Common myeloid progenitor, CD34-positive (primary cell): ENCODE results near the gene C1orf21.

Experiments
- CTCF ChIA-PET: fragments of 350-600 bp; sonication (Branson Sonifier 250); formaldehyde crosslinking; loops from one replicate; lab custom pipeline; 2021; ENCODE audit warnings: antibody characterized with exemption; lab: Charles Lee
- POLR2A ChIA-PET: fragments of 350-600 bp; sonication (Branson Sonifier 250); formaldehyde crosslinking; loops from one replicate; lab custom pipeline; 2021; ENCODE audit warnings: antibody characterized with exemption; lab: Charles Lee
- DNase-seq, 3 donors: peaks; one replicate each; pipeline versions ENCODE4 v3.0.0 to v3.0.0-alpha.2; 2013
- H3K27ac ChIP-seq, 2 experiments: 1 replicate in 1 of 2; 2 replicates in 1 of 2; pipeline ENCODE4 v1.7.0; 2013; ENCODE audit warnings: inconsistent platforms in 2 of 2, low read length in 2 of 2, mild to moderate bottlenecking in 2 of 2, low read depth in 1 of 2, moderate library complexity in 1 of 2; ENCODE audit not compliant: severe bottlenecking in 2 of 2, insufficient read depth in 1 of 2, poor library complexity in 1 of 2
- H3K27me3 ChIP-seq, 5 experiments: replicated peaks in 2 of 5; 1 replicate in 3 of 5; 2 replicates in 2 of 5; pipeline versions ENCODE4 v1.6.1 to v1.7.0; 2013; ENCODE audit warnings: low read length in 4 of 5, mild to moderate bottlenecking in 2 of 5, moderate library complexity in 2 of 5, inconsistent platforms in 1 of 5; ENCODE audit not compliant: insufficient read depth in 5 of 5, control insufficient read depth in 4 of 5
- H3K36me3 ChIP-seq, 4 experiments: 1 replicate in 2 of 4; 2 replicates in 2 of 4; pipeline versions ENCODE4 v1.6.1 to v1.7.0; 2013; ENCODE audit warnings: low read length in 3 of 4, control low read depth in 1 of 4, mild to moderate bottlenecking in 1 of 4; ENCODE audit not compliant: control insufficient read depth in 4 of 4, insufficient read depth in 4 of 4
- H3K4me1 ChIP-seq, 4 experiments: 1 replicate in 3 of 4; 2 replicates in 1 of 4; pipeline versions ENCODE4 v1.6.1 to v1.7.1; 2013; ENCODE audit warnings: low read length in 3 of 4, mild to moderate bottlenecking in 3 of 4, control low read depth in 1 of 4, inconsistent platforms in 1 of 4, moderate library complexity in 1 of 4; ENCODE audit not compliant: control insufficient read depth in 4 of 4, insufficient read depth in 4 of 4; ENCODE audit errors: control extremely low read depth in 1 of 4
- H3K4me3 ChIP-seq, 7 experiments: 1 replicate in 4 of 7; 2 replicates in 3 of 7; pipeline versions ENCODE4 v1.5.1 to v1.7.0; 2013; ENCODE audit warnings: mild to moderate bottlenecking in 7 of 7, low read length in 6 of 7, moderate library complexity in 6 of 7, inconsistent platforms in 2 of 7, low read depth in 2 of 7, control low read depth in 1 of 7; ENCODE audit not compliant: insufficient read depth in 4 of 7, control insufficient read depth in 1 of 7; ENCODE audit errors: extremely low read depth in 1 of 7
- H3K9me3 ChIP-seq, 5 experiments: 1 replicate in 4 of 5; 2 replicates in 1 of 5; pipeline versions ENCODE4 v1.6.1 to v1.7.1; 2013; ENCODE audit warnings: low read length in 4 of 5, mild to moderate bottlenecking in 2 of 5, inconsistent platforms in 1 of 5, low read depth in 1 of 5, moderate library complexity in 1 of 5; ENCODE audit not compliant: control insufficient read depth in 4 of 5, insufficient read depth in 2 of 5; ENCODE audit errors: control extremely low read depth in 1 of 5
- WGBS: methylation state at CpG from one replicate; pipeline ENCODE4 v1.1.5; 2013; ENCODE audit not compliant: insufficient coverage; 5-methylcytosine and 5-hydroxymethylcytosine counted together

C1orf21 gene

DNA sequence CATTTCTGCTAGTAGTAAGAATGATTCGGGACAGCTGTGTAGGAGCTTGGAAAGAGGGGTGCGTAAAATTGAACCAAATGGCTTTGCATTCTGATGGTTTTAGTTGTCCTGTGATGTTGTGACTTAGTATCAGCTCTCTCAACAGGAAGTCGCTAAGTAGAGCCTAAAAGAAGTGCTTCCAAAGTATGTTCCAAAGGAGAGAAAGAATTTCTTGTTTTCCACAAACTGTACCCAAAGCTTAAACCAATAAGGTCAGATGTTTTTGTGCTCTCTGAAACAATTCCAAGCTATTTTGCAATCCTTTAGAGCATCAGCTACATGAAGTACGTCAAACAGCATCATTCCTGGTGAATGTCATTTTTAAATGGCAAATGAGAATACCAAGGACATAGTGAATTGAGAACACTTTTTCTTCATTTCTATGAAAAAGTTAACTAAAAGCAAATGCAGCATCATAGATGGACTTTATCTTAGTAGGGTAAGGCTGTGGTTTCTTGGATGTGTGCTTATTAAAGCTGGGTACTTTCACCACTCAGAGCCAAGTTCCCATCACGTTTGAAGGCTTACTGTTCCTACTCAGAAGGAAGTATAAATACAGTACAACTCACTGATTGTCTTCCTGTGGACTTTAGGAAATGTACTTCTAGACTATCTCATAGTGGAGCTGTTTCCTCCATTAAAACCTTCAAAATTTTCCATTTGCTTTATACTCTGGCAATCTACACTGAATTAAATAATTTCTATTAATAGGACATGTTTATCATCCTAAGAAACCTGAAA lies 148.6 kb downstream of the C1orf21 start:
- no peak for DNase-seq
- POLR2A ChIA-PET: no interaction called here
- peaks cover 3 to 24% (median 7%) of the 10 kb centered on the region in 5 experiments for H3K9me3 ChIP-seq

DNA sequence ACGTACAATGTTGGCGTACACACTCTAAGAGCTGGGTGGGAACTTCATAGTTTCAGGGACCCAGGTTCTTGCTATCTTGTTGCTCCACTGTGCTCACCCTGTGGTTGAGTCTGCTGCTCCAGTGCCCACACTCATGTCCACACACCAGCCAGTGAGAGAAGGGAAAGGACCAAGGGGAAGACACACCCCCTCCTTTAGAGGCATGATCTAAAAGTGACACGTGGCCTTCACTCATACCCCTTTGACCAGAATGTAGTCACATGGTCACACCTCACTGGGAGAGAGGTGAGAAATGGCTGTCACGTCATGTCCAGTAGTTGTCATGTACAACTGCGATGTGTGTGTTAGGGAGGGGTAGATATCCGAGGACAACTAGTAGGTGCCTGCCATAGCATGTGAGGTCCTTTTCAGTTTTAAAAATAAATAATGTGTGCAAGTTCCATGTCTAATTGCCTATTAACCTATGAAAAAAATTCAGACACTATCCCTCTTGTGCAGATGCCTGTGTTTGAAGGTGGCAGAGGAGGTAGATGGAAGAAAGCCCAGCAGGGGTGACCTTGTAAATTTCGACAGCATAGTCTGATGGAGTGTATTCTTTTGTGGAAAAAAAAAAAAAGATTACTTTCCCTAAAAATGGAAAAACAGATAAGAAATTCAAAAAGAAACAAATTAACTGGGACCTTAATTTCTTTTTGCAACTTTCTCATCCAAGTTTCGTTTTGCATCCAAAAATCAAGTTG lies 149.6 kb downstream of the C1orf21 start:
- POLR2A ChIA-PET: no interaction called here
- no peak for DNase-seq
- no peak overlapping the region for H3K27ac ChIP-seq
- peaks cover 0 to 26% (median 5%) of the 10 kb centered on the region in 4 experiments for H3K36me3 ChIP-seq
- H3K4me3 ChIP-seq: no peak overlapping the region
- H3K4me1 ChIP-seq: peaks cover 0 to 16% (median 10%) of the 10 kb centered on the region in 4 experiments
- no peaks in the 10 kb centered on the region for H3K27me3 ChIP-seq
- 100% methylated on average over 3 of the region's 8 CpGs for WGBS
- peaks cover 3 to 24% (median 7%) of the 10 kb centered on the region in 5 experiments for H3K9me3 ChIP-seq
- CTCF ChIA-PET: interaction anchor here (1.2 to 1.4 kb wide), 2 partner anchors 294 to 482 kb away, joined by 3 read pairs; no protein-coding TSS in a partner anchor

More for the DNA sequence above, 148.6 kb downstream of the C1orf21 start:
- peaks cover 0 to 16% (median 10%) of the 10 kb centered on the region in 4 experiments for H3K4me1 ChIP-seq
- CTCF ChIA-PET: interaction anchor here (1.2 to 1.4 kb wide), 2 partner anchors 293 to 481 kb away, joined by 3 read pairs; no protein-coding TSS in a partner anchor
- no peak overlapping the region for H3K4me3 ChIP-seq
- WGBS: 100% methylated on average over 3 of the region's 5 CpGs
- H3K27ac ChIP-seq: no peak overlapping the region
- H3K36me3 ChIP-seq: peaks cover 0 to 26% (median 5%) of the 10 kb centered on the region in 4 experiments
- H3K27me3 ChIP-seq: no peaks in the 10 kb centered on the region

DNA sequence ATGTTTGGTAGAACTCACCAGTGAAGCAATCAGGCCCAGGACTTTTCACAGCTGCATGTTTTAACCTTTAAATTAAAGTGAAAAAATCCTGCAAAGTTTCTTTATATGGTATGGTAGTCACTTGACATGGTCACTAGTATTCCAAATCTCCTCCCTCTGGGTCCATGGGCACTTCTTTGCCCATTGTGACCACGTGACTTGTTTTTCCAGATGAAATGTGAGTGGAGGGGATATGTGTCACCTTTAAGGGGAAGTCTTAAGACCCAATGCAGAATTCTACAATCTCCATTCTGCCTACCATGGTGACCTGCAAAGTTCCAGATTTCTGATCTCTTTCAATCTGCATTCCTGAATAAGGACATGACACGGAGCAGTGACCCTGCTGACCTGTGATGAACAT lies 152.8 kb downstream of the C1orf21 start:
- ChIA-PET CTCF (no interaction called here), POLR2A (no interaction called here)
- Histone ChIP-seq H3K36me3 (peaks cover 0 to 41% (median 5%) of the 10 kb centered on the region in 4 experiments), H3K4me1 (no peaks in the 10 kb centered on the region), H3K27me3 (no peaks in the 10 kb centered on the region), H3K27ac (no peak overlapping the region), H3K4me3 (no peak overlapping the region), H3K9me3 (peaks cover 3 to 24% (median 7%) of the 10 kb centered on the region in 5 experiments)
- WGBS: 100% methylated on average over 1 of the region's 2 CpGs
- no peak for DNase-seq

DNA sequence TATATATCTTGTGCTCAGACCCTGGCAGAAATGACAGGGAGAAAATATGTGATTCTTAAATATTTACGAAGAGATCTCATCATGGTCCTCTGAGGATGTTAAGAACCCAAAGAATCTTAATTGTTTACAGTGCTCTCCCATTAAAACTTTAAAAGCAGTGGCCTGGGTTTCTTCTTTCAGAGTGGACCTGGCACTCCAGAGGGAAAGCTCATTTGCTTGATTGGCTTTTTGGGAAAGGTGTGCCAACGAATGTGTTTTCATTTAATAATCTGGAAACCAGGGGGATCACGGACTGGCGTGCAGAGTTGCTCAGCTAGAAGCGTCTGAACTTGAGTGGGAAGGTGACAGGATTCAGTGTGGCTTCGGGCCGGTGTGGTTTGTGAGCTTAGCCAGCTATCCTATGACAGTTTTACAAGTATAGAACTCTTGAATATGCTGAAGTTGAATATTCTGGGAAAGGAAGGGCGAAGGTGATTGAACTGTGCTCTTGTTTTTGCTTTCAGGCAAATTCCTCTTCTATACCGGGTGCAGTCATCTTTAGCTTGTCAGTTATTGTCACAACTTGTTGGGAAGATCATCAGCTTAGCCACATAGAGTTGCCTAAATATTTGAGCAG lies 154.8 kb downstream of the C1orf21 start:
- Histone ChIP-seq H3K4me1 (no peaks in the 10 kb centered on the region), H3K4me3 (no peak overlapping the region), H3K36me3 (peaks cover 0 to 27% (median 1%) of the 10 kb centered on the region in 4 experiments), H3K27me3 (no peaks in the 10 kb centered on the region), H3K27ac (no peak overlapping the region), H3K9me3 (peaks cover 0 to 14% (median 4%) of the 10 kb centered on the region in 5 experiments)
- 96% methylated on average over 7 of the region's 9 CpGs for WGBS
- CTCF ChIA-PET: interaction anchor here (0.8 to 1.2 kb wide), 2 partner anchors 9 to 20 kb away, joined by 3 to 4 read pairs; no protein-coding TSS in a partner anchor
- POLR2A ChIA-PET: no interaction called here
- DNase-seq: no peak

DNA sequence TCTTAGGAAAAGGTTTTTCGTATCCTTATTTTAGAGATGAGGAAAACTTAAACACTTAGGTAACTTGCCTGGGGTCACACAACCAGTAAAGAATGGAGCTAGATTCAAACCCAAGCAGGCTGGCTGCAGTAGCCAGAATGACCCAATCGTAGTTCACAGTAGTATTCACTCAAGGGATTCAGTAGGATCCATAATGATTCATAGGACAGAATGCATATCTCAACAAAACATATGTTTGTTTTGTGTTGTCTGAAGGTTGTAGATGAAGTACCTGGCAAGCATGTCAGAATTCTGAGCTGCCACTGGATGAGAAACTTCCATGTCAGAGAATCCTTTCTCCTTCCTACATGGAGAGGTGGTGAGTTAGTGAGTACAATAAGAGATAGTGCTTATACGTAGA lies 155.5 kb downstream of the C1orf21 start:
- POLR2A ChIA-PET: no interaction called here
- peaks cover 0 to 4% (median under 1%) of the 10 kb centered on the region in 4 experiments for H3K4me1 ChIP-seq
- no peak overlapping the region for H3K4me3 ChIP-seq
- peaks cover 0 to 9% (median under 1%) of the 10 kb centered on the region in 5 experiments for H3K9me3 ChIP-seq
- H3K36me3 ChIP-seq: peaks cover 0 to 21% (median 1%) of the 10 kb centered on the region in 4 experiments
- no peak for DNase-seq
- CTCF ChIA-PET: interaction anchor here (0.8 to 1.2 kb wide), 2 partner anchors 9 to 20 kb away, joined by 3 to 4 read pairs; no protein-coding TSS in a partner anchor
- 84% methylated on average over 2 of the region's 3 CpGs for WGBS
- no peak overlapping the region for H3K27ac ChIP-seq
- H3K27me3 ChIP-seq: no peaks in the 10 kb centered on the region

DNA sequence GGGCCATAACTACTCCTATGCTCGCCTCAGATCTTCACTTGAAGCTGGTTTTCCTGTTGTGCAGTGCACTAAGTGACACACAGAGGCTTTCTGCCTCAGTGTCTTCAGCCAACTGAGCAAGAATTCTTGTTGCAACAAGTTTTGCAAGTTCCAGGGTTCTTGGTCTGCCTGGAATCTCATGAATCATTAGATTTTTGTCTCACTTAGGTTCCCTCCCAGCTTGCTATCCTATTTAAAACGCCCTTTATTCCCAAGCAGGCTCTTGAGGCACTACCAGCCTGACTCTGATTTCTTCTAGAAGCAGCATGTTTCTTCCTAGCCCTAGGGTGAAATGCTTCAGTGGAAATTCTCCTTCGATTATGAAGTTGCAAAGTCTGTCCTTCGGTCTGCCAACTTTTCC lies 158.8 kb downstream of the C1orf21 start:
- no peaks in the 10 kb centered on the region for H3K9me3 ChIP-seq
- H3K4me1 ChIP-seq: peaks cover 0 to 13% (median 7%) of the 10 kb centered on the region in 4 experiments
- no peak overlapping the region for H3K27ac ChIP-seq
- no peak for DNase-seq
- H3K36me3 ChIP-seq: peaks cover 0 to 14% (median 1%) of the 10 kb centered on the region in 4 experiments
- 100% methylated on average over 2 of the region's 4 CpGs for WGBS
- no peak overlapping the region for H3K4me3 ChIP-seq
- no peaks in the 10 kb centered on the region for H3K27me3 ChIP-seq
- POLR2A ChIA-PET: no interaction called here
- CTCF ChIA-PET: no interaction called here
